ENCODE measurements around the gene ELP5.

ELP5 gene

DNA sequence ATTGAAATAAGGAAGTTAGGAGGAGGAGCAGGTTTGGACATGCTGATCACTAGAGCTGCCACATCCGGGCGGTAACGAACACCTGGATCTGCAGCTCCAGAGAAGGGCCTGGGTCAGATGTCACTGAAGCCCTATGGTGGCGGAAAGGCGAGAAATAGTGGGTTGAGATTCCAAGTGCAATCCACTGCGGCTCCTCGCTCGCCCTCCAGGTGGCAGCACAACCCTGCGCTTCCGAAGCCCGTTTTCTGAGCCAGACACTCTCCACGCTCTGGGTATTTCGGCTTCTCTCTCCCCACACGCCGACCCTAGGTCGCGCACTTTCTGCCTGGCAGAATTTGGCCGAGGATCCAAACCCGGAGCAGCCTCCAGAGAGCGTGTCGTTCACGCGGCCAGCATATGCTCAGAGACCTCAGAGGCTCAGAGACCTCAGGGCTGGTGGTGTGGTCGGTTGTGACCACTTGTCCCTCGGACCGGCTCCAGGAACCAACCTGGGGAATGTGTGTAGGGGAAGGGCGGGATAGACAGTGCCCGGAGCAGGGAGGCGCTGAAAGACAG lies 28.6 kb downstream of the ELP5 start:
- Histone ChIP-seq H3K9me2 (replicated peaks; ENCODE audit: low read depth, low read length) (no peaks in the 10 kb centered on the region), H3K4me2 (ENCODE audit: low read depth, low read length, poor library complexity, severe bottlenecking) (peak overlapping the region; percentile 90), H3K27me3 (ENCODE audit: insufficient read depth, low read length, poor library complexity, severe bottlenecking) (no peaks in the 10 kb centered on the region), H3K4me3 (ENCODE audit: low read length, poor library complexity, severe bottlenecking) (peak overlapping the region; percentile 69), H4K20me1 (ENCODE audit: insufficient read depth, low read length, poor library complexity, severe bottlenecking) (no peaks in the 10 kb centered on the region), H3K4me1 (ENCODE audit: insufficient read depth, low read length, poor library complexity, severe bottlenecking) (peaks cover 13% of the 10 kb centered on the region), H2AFZ (ENCODE audit: low read length) (peak overlapping the region; percentile 83), H3K9ac (ENCODE audit: low read depth, low read length, poor library complexity, severe bottlenecking) (peak overlapping the region; percentile 18), H3K79me2 (ENCODE audit: insufficient read depth, low read length) (no peaks in the 10 kb centered on the region), H3K36me3 (ENCODE audit: insufficient read depth, low read length) (no peaks in the 10 kb centered on the region), H3F3A (ENCODE audit: low read depth) (0 out of 2 replicates have a peak, but pooled peaks cover 3% of the 10 kb centered on the region), H3K9me3 (ENCODE audit: insufficient read depth, low read depth, low read length) (no peaks in the 10 kb centered on the region)
- TF ChIP-seq, protein P1, sequence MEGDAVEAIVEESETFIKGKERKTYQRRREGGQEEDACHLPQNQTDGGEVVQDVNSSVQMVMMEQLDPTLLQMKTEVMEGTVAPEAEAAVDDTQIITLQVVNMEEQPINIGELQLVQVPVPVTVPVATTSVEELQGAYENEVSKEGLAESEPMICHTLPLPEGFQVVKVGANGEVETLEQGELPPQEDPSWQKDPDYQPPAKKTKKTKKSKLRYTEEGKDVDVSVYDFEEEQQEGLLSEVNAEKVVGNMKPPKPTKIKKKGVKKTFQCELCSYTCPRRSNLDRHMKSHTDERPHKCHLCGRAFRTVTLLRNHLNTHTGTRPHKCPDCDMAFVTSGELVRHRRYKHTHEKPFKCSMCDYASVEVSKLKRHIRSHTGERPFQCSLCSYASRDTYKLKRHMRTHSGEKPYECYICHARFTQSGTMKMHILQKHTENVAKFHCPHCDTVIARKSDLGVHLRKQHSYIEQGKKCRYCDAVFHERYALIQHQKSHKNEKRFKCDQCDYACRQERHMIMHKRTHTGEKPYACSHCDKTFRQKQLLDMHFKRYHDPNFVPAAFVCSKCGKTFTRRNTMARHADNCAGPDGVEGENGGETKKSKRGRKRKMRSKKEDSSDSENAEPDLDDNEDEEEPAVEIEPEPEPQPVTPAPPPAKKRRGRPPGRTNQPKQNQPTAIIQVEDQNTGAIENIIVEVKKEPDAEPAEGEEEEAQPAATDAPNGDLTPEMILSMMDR (conservative IDR thresholded peaks at IDR 0.05; ENCODE audit: low read length), result peak; percentile 93
- TF ChIP-seq EZH2phosphoT487 (IDR thresholded peaks at IDR 0.05; ENCODE audit: borderline replicate concordance), result no peak

DNA sequence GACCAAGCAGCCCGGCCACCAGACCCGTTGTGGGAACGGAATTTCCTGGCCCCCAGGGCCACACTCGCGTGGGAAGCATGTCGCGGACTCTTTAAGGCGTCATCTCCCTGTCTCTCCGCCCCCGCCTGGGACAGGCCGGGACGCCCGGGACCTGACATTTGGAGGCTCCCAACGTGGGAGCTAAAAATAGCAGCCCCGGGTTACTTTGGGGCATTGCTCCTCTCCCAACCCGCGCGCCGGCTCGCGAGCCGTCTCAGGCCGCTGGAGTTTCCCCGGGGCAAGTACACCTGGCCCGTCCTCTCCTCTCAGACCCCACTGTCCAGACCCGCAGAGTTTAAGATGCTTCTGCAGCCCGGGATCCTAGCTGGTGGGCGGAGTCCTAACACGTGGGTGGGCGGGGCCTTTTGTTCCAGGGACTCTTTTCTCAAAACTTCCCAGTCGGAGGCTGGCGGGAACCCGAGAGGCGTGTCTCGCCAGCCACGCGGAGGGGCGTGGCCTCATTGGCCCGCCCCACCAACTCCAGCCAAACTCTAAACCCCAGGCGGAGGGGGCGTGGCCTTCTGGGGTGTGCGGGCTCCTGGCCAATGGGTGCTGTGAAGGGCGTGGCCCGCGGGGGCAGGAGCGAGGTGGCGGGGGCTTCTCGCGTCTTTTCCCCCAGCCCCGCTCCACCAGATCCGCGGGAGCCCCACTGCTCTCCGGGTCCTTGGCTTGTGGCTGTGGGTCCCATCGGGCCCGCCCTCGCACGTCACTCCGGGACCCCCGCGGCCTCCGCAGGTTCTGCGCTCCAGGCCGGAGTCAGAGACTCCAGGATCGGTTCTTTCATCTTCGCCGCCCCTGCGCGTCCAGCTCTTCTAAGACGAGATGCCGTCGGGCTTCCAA lies 29.3 kb downstream of the ELP5 start, which contains the start of gene SLC2A4:
Gene SLC2A4 (plus strand): TSS at position 645 of the 879 bp plus-strand sequence. CDS start 217 bp downstream, at position 862.
- Histone ChIP-seq H3F3A (ENCODE audit: low read depth) (0 out of 2 replicates have a peak, but pooled peaks cover 3% of the 10 kb centered on the region), H3K4me3 (ENCODE audit: low read length, poor library complexity, severe bottlenecking) (peak within 1 kb of the TSS; percentile 69), H3K9ac (ENCODE audit: low read depth, low read length, poor library complexity, severe bottlenecking) (peak within 1 kb of the TSS; percentile 18), H3K4me2 (ENCODE audit: low read depth, low read length, poor library complexity, severe bottlenecking) (peak within 1 kb of the TSS; percentile 90), H4K20me1 (ENCODE audit: insufficient read depth, low read length, poor library complexity, severe bottlenecking) (no peaks in the 10 kb centered on the region), H3K9me3 (ENCODE audit: insufficient read depth, low read depth, low read length) (no peaks in the 10 kb centered on the region), H3K4me1 (ENCODE audit: insufficient read depth, low read length, poor library complexity, severe bottlenecking) (peaks cover 13% of the 10 kb centered on the region), H3K27me3 (ENCODE audit: insufficient read depth, low read length, poor library complexity, severe bottlenecking) (no peaks in the 10 kb centered on the region), H2AFZ (ENCODE audit: low read length) (peak within 1 kb of the TSS; percentile 83), H3K36me3 (ENCODE audit: insufficient read depth, low read length) (no peaks in the 10 kb centered on the region), H3K79me2 (ENCODE audit: insufficient read depth, low read length) (no peaks in the 10 kb centered on the region), H3K9me2 (replicated peaks; ENCODE audit: low read depth, low read length) (no peaks in the 10 kb centered on the region)
- TF ChIP-seq, protein P1 (conservative IDR thresholded peaks at IDR 0.05; ENCODE audit: low read length), result no peak
- no peak for TF ChIP-seq EZH2phosphoT487 (IDR thresholded peaks at IDR 0.05; ENCODE audit: borderline replicate concordance)

DNA sequence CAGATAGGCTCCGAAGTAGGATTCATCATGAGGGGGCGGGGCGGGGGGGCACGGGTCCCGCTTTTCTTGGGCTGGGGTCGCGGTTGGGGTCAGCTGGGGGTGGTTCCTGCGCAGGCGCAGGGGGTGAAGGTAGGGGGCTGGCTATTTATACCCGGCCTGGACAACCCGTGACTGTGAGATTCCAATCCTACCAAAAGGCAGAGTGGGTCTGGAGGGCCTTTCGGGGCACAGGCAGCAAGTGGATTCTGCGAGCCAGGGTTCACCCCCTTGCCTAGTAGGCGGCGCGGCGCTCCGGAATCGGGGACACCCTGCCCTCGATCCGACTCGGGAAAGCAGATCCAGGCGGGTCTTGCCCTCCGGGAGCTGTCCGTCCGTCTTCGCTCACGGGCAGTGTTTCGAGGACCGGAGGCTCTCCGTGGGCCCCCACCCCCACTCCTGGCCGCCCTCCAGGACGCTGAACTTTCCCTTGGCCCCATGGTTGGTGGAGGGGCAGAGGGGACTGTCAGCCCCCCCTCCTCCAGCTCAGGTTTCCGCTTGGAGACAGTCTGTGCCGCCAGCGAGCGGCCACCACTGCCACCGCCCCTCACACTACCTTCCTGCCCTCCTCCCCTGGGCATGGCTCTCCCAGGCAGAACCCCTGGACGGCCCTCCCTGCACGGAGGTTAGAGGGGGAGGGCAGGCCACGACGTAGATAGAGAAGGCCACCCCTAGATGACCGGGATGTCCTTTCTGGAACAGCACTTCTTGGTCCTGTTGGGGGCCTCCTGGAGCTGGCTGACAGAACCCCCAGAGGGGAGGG lies 30.1 kb downstream of the ELP5 start:
- Histone ChIP-seq H2AFZ (ENCODE audit: low read length) (peak overlapping the region; percentile 67), H3K36me3 (ENCODE audit: insufficient read depth, low read length) (no peaks in the 10 kb centered on the region), H3F3A (ENCODE audit: low read depth) (0 out of 2 replicates have a peak, but pooled peaks cover 3% of the 10 kb centered on the region), H4K20me1 (ENCODE audit: insufficient read depth, low read length, poor library complexity, severe bottlenecking) (no peaks in the 10 kb centered on the region), H3K79me2 (ENCODE audit: insufficient read depth, low read length) (no peaks in the 10 kb centered on the region), H3K9me3 (ENCODE audit: insufficient read depth, low read depth, low read length) (no peaks in the 10 kb centered on the region), H3K9ac (ENCODE audit: low read depth, low read length, poor library complexity, severe bottlenecking) (no peak overlapping the region), H3K9me2 (replicated peaks; ENCODE audit: low read depth, low read length) (no peaks in the 10 kb centered on the region), H3K4me3 (ENCODE audit: low read length, poor library complexity, severe bottlenecking) (peak overlapping the region; percentile 69), H3K27me3 (ENCODE audit: insufficient read depth, low read length, poor library complexity, severe bottlenecking) (no peaks in the 10 kb centered on the region), H3K4me1 (ENCODE audit: insufficient read depth, low read length, poor library complexity, severe bottlenecking) (peaks cover 13% of the 10 kb centered on the region), H3K4me2 (ENCODE audit: low read depth, low read length, poor library complexity, severe bottlenecking) (peak overlapping the region; percentile 90)
- TF ChIP-seq EZH2phosphoT487 (IDR thresholded peaks at IDR 0.05; ENCODE audit: borderline replicate concordance), result no peak
- TF ChIP-seq, protein P1 (conservative IDR thresholded peaks at IDR 0.05; ENCODE audit: low read length), result no peak

All from Loucy (cell line).